GM12865 (cell line): ENCODE measurements around the gene UBA7.

ENCODE experiments used
- DNase-seq: peaks from one replicate; pipeline ENCODE4 v3.0.0; 2010; ENCODE audit warnings: low read depth
- H3K4me3 ChIP-seq: 2 replicates; pipeline ENCODE4 v1.5.1; 2011; ENCODE audit warnings: mild to moderate bottlenecking, low read depth, low read length, control low read depth
- CTCF ChIP-seq: IDR thresholded peaks from 2 replicates; pipeline ENCODE4 v1.5.1; 2011; ENCODE audit warnings: low read length, control low read depth, low read depth, inconsistent platforms; ENCODE audit not compliant: insufficient read depth; ENCODE audit errors: missing control alignments

Gene UBA7

GRCh38 chr3:49812916-49813496 is 747 bp downstream of the UBA7 start:
- peak overlapping the region; percentile 84 for H3K4me3 ChIP-seq
- DNase-seq: no peak
- no peak for TF ChIP-seq CTCF

- H3K4me3 ChIP-seq: no peak overlapping the region
- peak; percentile 64 for DNase-seq
- TF ChIP-seq CTCF: no peak
Measured at GRCh38 chr3:49807431-49808114, 6.2 kb downstream of the UBA7 start.

GRCh38 chr3:49806850-49807249 is 6.9 kb downstream of the UBA7 start:
- DNase-seq: no peak
- peak overlapping the region; percentile 10; the same call in 1 of the 2 replicates for H3K4me3 ChIP-seq
- TF ChIP-seq CTCF: no peak

GRCh38 chr3:49805897-49806701 is 7.7 kb downstream of the UBA7 start:
- TF ChIP-seq CTCF: no peak
- DNase-seq: peak; percentile 61
- peak overlapping the region; percentile 21 for H3K4me3 ChIP-seq

GRCh38 chr3:49805367-49805782 is 8.4 kb downstream of the UBA7 start:
- no peak for TF ChIP-seq CTCF
- peak; percentile 58 for DNase-seq
- peak overlapping the region; percentile 21; the same call in 1 of the 2 replicates for H3K4me3 ChIP-seq

GRCh38 chr3:49804141-49805041 is 9.4 kb downstream of the UBA7 start:
- no peak for TF ChIP-seq CTCF
- peak overlapping the region; percentile 89 for H3K4me3 ChIP-seq
- no peak for DNase-seq
